ENCODE results near the gene RIBC1. TPM values are rescaled to one million over a fixed set of nuclear protein-coding genes. Genes with fewer than 3 reads are reported as not detected.
"Not testable (repeated sequence)": the region's sequence is repeated elsewhere in the genome, so short reads cannot be mapped to it uniquely, and the experiment has no call there.

RIBC1 gene
- total RNA-seq, 1 donor from 2014 or later: 0.43 TPM

- Mint-ChIP-seq H3K27me3 (ENCODE audit: low read depth) (no peaks in the 10 kb centered on the region), H3K4me3 (ENCODE audit: low read depth) (no peak overlapping the region), H3K9me3 (no peaks in the 10 kb centered on the region), H3K4me1 (ENCODE audit: low read depth) (peaks cover 34% of the 10 kb centered on the region), H3K36me3 (ENCODE audit: low read depth) (no peaks in the 10 kb centered on the region), H3K27ac (peak overlapping the region; percentile 43)
- intact Hi-C loops (cut with micrococcal nuclease): loop anchor here (10.0 kb wide), 1 partner anchor 214 kb away; the partner anchor contains the start of gene KDM5C
- no peak for DNase-seq (ENCODE audit: low spot score)
These were observed 16.2 kb downstream of the RIBC1 start for GRCh38 chrX:53438832-53439230.

- H3K27ac Mint-ChIP-seq: peak overlapping the region; percentile 35
- H3K36me3 Mint-ChIP-seq (ENCODE audit: low read depth): no peaks in the 10 kb centered on the region
- intact Hi-C loops (cut with micrococcal nuclease): no loop called here
- no peaks in the 10 kb centered on the region for H3K27me3 Mint-ChIP-seq (ENCODE audit: low read depth)
- peaks cover 27% of the 10 kb centered on the region for H3K4me1 Mint-ChIP-seq (ENCODE audit: low read depth)
- peak overlapping the region; percentile 66 for H3K4me3 Mint-ChIP-seq (ENCODE audit: low read depth)
- no peaks in the 10 kb centered on the region for H3K9me3 Mint-ChIP-seq
- DNase-seq (ENCODE audit: low spot score): no peak
These were observed 17.4 kb downstream of the RIBC1 start for GRCh38 chrX:53440101-53440500.

- Mint-ChIP-seq H3K9me3 (no peaks in the 10 kb centered on the region), H3K4me1 (ENCODE audit: low read depth) (peaks cover 23% of the 10 kb centered on the region), H3K27ac (peak overlapping the region; percentile 70), H3K4me3 (ENCODE audit: low read depth) (peak overlapping the region; percentile 79), H3K27me3 (ENCODE audit: low read depth) (no peaks in the 10 kb centered on the region), H3K36me3 (ENCODE audit: low read depth) (no peaks in the 10 kb centered on the region)
- DNase-seq (ENCODE audit: low spot score): no peak
- intact Hi-C loops (cut with micrococcal nuclease): no loop called here
These were observed 18.2 kb downstream of the RIBC1 start for GRCh38 chrX:53440621-53441517.

- H3K4me1 Mint-ChIP-seq (ENCODE audit: low read depth): peaks cover 19% of the 10 kb centered on the region
- H3K4me3 Mint-ChIP-seq (ENCODE audit: low read depth): peak overlapping the region; percentile 79
- DNase-seq (ENCODE audit: low spot score): peak; percentile 69
- intact Hi-C loops (cut with micrococcal nuclease): no loop called here
- no peaks in the 10 kb centered on the region for H3K36me3 Mint-ChIP-seq (ENCODE audit: low read depth)
- peak overlapping the region; percentile 70 for H3K27ac Mint-ChIP-seq
- no peaks in the 10 kb centered on the region for H3K27me3 Mint-ChIP-seq (ENCODE audit: low read depth)
- no peaks in the 10 kb centered on the region for H3K9me3 Mint-ChIP-seq
These were observed 19.1 kb downstream of the RIBC1 start for GRCh38 chrX:53441531-53442321.

- peaks cover 17% of the 10 kb centered on the region for H3K4me1 Mint-ChIP-seq (ENCODE audit: low read depth)
- DNase-seq (ENCODE audit: low spot score): no peak
- H3K36me3 Mint-ChIP-seq (ENCODE audit: low read depth): no peaks in the 10 kb centered on the region
- no peaks in the 10 kb centered on the region for H3K27me3 Mint-ChIP-seq (ENCODE audit: low read depth)
- H3K9me3 Mint-ChIP-seq: no peaks in the 10 kb centered on the region
- peak overlapping the region; percentile 79 for H3K4me3 Mint-ChIP-seq (ENCODE audit: low read depth)
- intact Hi-C loops (cut with micrococcal nuclease): no loop called here
- H3K27ac Mint-ChIP-seq: no peak overlapping the region
These were observed 19.6 kb downstream of the RIBC1 start for GRCh38 chrX:53442322-53442631.

GRCh38 chrX:53445977-53446376, 23.3 kb downstream of the RIBC1 start:
- intact Hi-C loops (cut with micrococcal nuclease): loop anchor here (1.0 kb wide), 1 partner anchor 129 kb away; no protein-coding TSS in a partner anchor
- no peaks in the 10 kb centered on the region for H3K36me3 Mint-ChIP-seq (ENCODE audit: low read depth)
- no peaks in the 10 kb centered on the region for H3K9me3 Mint-ChIP-seq
- no peaks in the 10 kb centered on the region for H3K27me3 Mint-ChIP-seq (ENCODE audit: low read depth)
- H3K27ac Mint-ChIP-seq: no peak overlapping the region
- H3K4me3 Mint-ChIP-seq (ENCODE audit: low read depth): no peak overlapping the region
- peak; percentile 32 for DNase-seq (ENCODE audit: low spot score)
- H3K4me1 Mint-ChIP-seq (ENCODE audit: low read depth): no peaks in the 10 kb centered on the region

- no peaks in the 10 kb centered on the region for H3K4me1 Mint-ChIP-seq (ENCODE audit: low read depth)
- H3K27me3 Mint-ChIP-seq (ENCODE audit: low read depth): no peaks in the 10 kb centered on the region
- intact Hi-C loops (cut with micrococcal nuclease): no loop called here
- H3K4me3 Mint-ChIP-seq (ENCODE audit: low read depth): no peak overlapping the region
- no peak overlapping the region for H3K27ac Mint-ChIP-seq
- no peaks in the 10 kb centered on the region for H3K9me3 Mint-ChIP-seq
- no peak for DNase-seq (ENCODE audit: low spot score)
- H3K36me3 Mint-ChIP-seq (ENCODE audit: low read depth): no peaks in the 10 kb centered on the region
These were observed 24.8 kb downstream of the RIBC1 start for GRCh38 chrX:53447441-53447840.

- no peaks in the 10 kb centered on the region for H3K4me1 Mint-ChIP-seq (ENCODE audit: low read depth)
- no peak for DNase-seq (ENCODE audit: low spot score)
- intact Hi-C loops (cut with micrococcal nuclease): no loop called here
- no peaks in the 10 kb centered on the region for H3K27me3 Mint-ChIP-seq (ENCODE audit: low read depth)
- H3K27ac Mint-ChIP-seq: no peak overlapping the region
- H3K4me3 Mint-ChIP-seq (ENCODE audit: low read depth): no peak overlapping the region
- H3K9me3 Mint-ChIP-seq: no peaks in the 10 kb centered on the region
- no peaks in the 10 kb centered on the region for H3K36me3 Mint-ChIP-seq (ENCODE audit: low read depth)
These were observed 27.0 kb downstream of the RIBC1 start for GRCh38 chrX:53449632-53450031.

GRCh38 chrX:53452812-53453211, 30.1 kb downstream of the RIBC1 start:
- Mint-ChIP-seq H3K4me1 (ENCODE audit: low read depth) (no peaks in the 10 kb centered on the region), H3K4me3 (ENCODE audit: low read depth) (no peak overlapping the region), H3K27ac (no peak overlapping the region), H3K36me3 (ENCODE audit: low read depth) (no peaks in the 10 kb centered on the region), H3K9me3 (no peaks in the 10 kb centered on the region), H3K27me3 (ENCODE audit: low read depth) (peaks cover 9% of the 10 kb centered on the region)
- no peak for DNase-seq (ENCODE audit: low spot score)
- intact Hi-C loops (cut with micrococcal nuclease): no loop called here

- Mint-ChIP-seq H3K36me3 (ENCODE audit: low read depth) (no peaks in the 10 kb centered on the region), H3K4me1 (ENCODE audit: low read depth) (no peaks in the 10 kb centered on the region), H3K4me3 (ENCODE audit: low read depth) (no peak overlapping the region), H3K27ac (no peak overlapping the region), H3K9me3 (no peaks in the 10 kb centered on the region), H3K27me3 (ENCODE audit: low read depth) (peaks cover 9% of the 10 kb centered on the region)
- DNase-seq (ENCODE audit: low spot score): no peak
- intact Hi-C loops (cut with micrococcal nuclease): no loop called here
These were observed 33.6 kb downstream of the RIBC1 start for GRCh38 chrX:53456254-53456653.

GRCh38 chrX:53458082-53458481, 35.4 kb downstream of the RIBC1 start:
- intact Hi-C loops (cut with micrococcal nuclease): no loop called here
- Mint-ChIP-seq H3K36me3 (ENCODE audit: low read depth) (no peaks in the 10 kb centered on the region), H3K27ac (no peak overlapping the region), H3K27me3 (ENCODE audit: low read depth) (peaks cover 9% of the 10 kb centered on the region), H3K4me1 (ENCODE audit: low read depth) (no peaks in the 10 kb centered on the region), H3K4me3 (ENCODE audit: low read depth) (no peak overlapping the region), H3K9me3 (no peaks in the 10 kb centered on the region)
- no peak for DNase-seq (ENCODE audit: low spot score)

- H3K36me3 Mint-ChIP-seq (ENCODE audit: low read depth); DNase-seq (ENCODE audit: low spot score); H3K27me3 Mint-ChIP-seq (ENCODE audit: low read depth); intact Hi-C loops (cut with micrococcal nuclease); H3K9me3 Mint-ChIP-seq; H3K4me3 Mint-ChIP-seq (ENCODE audit: low read depth); H3K27ac Mint-ChIP-seq; H3K4me1 Mint-ChIP-seq (ENCODE audit: low read depth): not testable (repeated sequence)
These were observed 46.0 kb downstream of the RIBC1 start for GRCh38 chrX:53468659-53469058.

GRCh38 chrX:53471346-53471745, 48.7 kb downstream of the RIBC1 start:
- Mint-ChIP-seq H3K9me3 (no peaks in the 10 kb centered on the region), H3K27me3 (ENCODE audit: low read depth) (peaks cover 8% of the 10 kb centered on the region), H3K27ac (no peak overlapping the region), H3K4me3 (ENCODE audit: low read depth) (no peak overlapping the region), H3K36me3 (ENCODE audit: low read depth) (no peaks in the 10 kb centered on the region), H3K4me1 (ENCODE audit: low read depth) (no peaks in the 10 kb centered on the region)
- intact Hi-C loops (cut with micrococcal nuclease): no loop called here
- DNase-seq (ENCODE audit: low spot score): no peak
